Vagina (tissue), 2 donors: ENCODE data around the gene TOLLIP.

Experiments
- POLR2A ChIP-seq, 2 donors: fragments of 450-650 bp; IDR thresholded peaks; one replicate each; pipeline ENCODE4 v1.6.1; 2017; ENCODE audit warnings: antibody characterized with exemption in 2 of 2, mild to moderate bottlenecking in 2 of 2, moderate library complexity in 2 of 2
- TF ChIP-seq, protein P1 (sequence below), 3 experiments: fragments of 450-650 bp in 2 of 3; fragments of 200-600 bp in 1 of 3; sonication (generic) in 1 of 3; IDR thresholded peaks; one replicate each; pipeline ENCODE4 v1.5.1; 2017 to 2019; ENCODE audit warnings: antibody characterized with exemption in 3 of 3, mild to moderate bottlenecking in 2 of 3, moderate library complexity in 2 of 3

DNA sequence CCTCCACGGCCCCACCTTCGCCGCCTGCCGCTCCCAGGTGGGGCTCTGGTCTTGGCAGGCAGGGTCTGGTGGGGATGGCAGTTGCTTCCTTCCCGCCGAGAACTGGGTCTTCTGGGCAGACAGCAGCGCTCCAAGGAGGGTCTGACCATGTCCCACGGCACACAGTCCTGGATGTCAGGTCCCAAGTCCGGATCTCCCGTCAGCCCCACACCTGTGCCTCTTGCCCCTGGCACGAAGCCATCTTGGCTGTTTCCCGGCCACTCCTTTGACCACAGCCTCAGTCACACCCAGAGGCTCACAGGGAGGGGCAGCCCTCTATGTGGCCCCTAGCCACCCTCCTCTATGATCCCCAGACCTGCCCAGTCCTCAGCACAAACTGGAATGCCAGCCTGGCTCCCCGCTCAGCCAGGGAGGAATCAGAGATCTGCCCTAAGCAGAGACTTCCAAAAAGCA lies 72.3 kb downstream of the TOLLIP start:
- TF ChIP-seq, protein P1, sequence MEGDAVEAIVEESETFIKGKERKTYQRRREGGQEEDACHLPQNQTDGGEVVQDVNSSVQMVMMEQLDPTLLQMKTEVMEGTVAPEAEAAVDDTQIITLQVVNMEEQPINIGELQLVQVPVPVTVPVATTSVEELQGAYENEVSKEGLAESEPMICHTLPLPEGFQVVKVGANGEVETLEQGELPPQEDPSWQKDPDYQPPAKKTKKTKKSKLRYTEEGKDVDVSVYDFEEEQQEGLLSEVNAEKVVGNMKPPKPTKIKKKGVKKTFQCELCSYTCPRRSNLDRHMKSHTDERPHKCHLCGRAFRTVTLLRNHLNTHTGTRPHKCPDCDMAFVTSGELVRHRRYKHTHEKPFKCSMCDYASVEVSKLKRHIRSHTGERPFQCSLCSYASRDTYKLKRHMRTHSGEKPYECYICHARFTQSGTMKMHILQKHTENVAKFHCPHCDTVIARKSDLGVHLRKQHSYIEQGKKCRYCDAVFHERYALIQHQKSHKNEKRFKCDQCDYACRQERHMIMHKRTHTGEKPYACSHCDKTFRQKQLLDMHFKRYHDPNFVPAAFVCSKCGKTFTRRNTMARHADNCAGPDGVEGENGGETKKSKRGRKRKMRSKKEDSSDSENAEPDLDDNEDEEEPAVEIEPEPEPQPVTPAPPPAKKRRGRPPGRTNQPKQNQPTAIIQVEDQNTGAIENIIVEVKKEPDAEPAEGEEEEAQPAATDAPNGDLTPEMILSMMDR (IDR thresholded peaks at IDR 0.05): no peak
- no peak for TF ChIP-seq POLR2A (IDR thresholded peaks at IDR 0.05)
